ENCODE data around the gene KIF19. TPM values are rescaled to one million over a fixed set of nuclear protein-coding genes. Genes with fewer than 3 reads are reported as not detected.

Gene KIF19
- total and polyA plus RNA-seq, 2 of the 4 experiments (the other 2 are of a cell fraction): not detected

DNA sequence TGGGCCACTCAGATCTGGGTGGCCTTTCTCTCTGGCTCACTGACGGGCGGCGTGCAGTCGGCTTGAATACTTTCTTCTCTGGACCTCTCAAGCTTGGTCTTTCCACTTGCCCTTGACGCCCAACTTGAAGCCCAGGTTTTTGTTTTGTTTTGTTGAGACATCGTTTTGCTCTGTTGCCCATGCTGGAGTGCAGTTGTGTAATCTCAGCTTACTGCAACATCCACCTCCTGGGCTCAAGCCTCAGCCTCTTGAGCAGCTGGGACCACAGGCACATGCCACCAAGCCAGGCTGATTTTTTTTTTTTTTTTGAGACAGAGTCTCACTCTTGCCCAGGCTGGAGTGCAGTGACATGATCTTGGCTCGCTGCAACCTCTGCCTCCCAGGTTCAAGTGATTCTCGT, 22.7 kb upstream of the KIF19 start:
- Histone ChIP-seq H3K9me1 (ENCODE audit: insufficient read depth, low read length) (no peaks in the 10 kb centered on the region), H2BK120ac (ENCODE audit: low read depth, low read length) (no peak overlapping the region), H2BK5ac (ENCODE audit: low read depth, low read length, poor library complexity, severe bottlenecking) (no peak overlapping the region), H4K8ac (ENCODE audit: low read depth in 2 of 2, low read length in 2 of 2) (no peak overlapping the region), H3K14ac (replicated peaks; ENCODE audit: low read depth, low read length) (no peak overlapping the region), H2BK20ac (ENCODE audit: low read depth, low read length) (no peak overlapping the region), H3K79me1 (ENCODE audit: low read depth in 1 of 2, low read length in 2 of 2) (no peaks in the 10 kb centered on the region), H3K23ac (ENCODE audit: low read depth, low read length) (no peak overlapping the region), H4K5ac (ENCODE audit: low read depth, low read length) (no peak overlapping the region), H3K9ac (ENCODE audit: low read depth, low read length) (no peak overlapping the region), H3K4me1 (ENCODE audit: control insufficient read depth, insufficient read depth, low read length) (no peaks in the 10 kb centered on the region), H2AFZ (replicated peaks; ENCODE audit: low read length, poor library complexity) (no peak overlapping the region), H3K18ac (ENCODE audit: low read depth, low read length) (no peak overlapping the region), H2AK5ac (ENCODE audit: low read depth, low read length) (no peak overlapping the region), H3K4me2 (ENCODE audit: low read depth, low read length) (no peak overlapping the region), H3K56ac (ENCODE audit: extremely low read depth, insufficient read depth, low read length) (no peak overlapping the region), H3K27me3 (ENCODE audit: control insufficient read depth, insufficient read depth, low read length) (no peaks in the 10 kb centered on the region), H3K36me3 (ENCODE audit: control insufficient read depth, insufficient read depth, low read length) (no peaks in the 10 kb centered on the region), H3K4ac (ENCODE audit: low read depth, low read length) (no peak overlapping the region), H4K20me1 (ENCODE audit: insufficient read depth, low read length) (no peaks in the 10 kb centered on the region), H4K91ac (ENCODE audit: insufficient read depth, low read depth, low read length) (no peak overlapping the region), H3K9me3 (ENCODE audit: control insufficient read depth, insufficient read depth, low read length) (peaks cover 5% of the 10 kb centered on the region), H2BK15ac (ENCODE audit: low read depth, low read length) (no peak overlapping the region), H3K4me3 (ENCODE audit: insufficient read depth, low read depth, low read length) (no peak overlapping the region), H2AK9ac (replicated peaks; ENCODE audit: low read depth, low read length, poor library complexity) (no peak overlapping the region), H3K27ac (ENCODE audit: insufficient read depth, low read length) (no peak overlapping the region)
- ChIA-PET CTCF (interaction anchor here (0.7 kb wide), 1 partner anchor 837 kb away, joined by 7 read pairs; no protein-coding TSS in a partner anchor), POLR2A (ENCODE audit: unreplicated experiment) (no interaction called here)
- DNase-seq: no peak
- TF ChIP-seq CHD1 (IDR thresholded peaks at IDR 0.05; ENCODE audit: low read depth, low read length): no peak
- no peak for TF ChIP-seq SMC3 (IDR thresholded peaks at IDR 0.05; ENCODE audit: low read depth, low read length)
- TF ChIP-seq RCOR1 (IDR thresholded peaks at IDR 0.05; ENCODE audit: insufficient replicate concordance, low read length): no peak
- TF ChIP-seq, protein P1, sequence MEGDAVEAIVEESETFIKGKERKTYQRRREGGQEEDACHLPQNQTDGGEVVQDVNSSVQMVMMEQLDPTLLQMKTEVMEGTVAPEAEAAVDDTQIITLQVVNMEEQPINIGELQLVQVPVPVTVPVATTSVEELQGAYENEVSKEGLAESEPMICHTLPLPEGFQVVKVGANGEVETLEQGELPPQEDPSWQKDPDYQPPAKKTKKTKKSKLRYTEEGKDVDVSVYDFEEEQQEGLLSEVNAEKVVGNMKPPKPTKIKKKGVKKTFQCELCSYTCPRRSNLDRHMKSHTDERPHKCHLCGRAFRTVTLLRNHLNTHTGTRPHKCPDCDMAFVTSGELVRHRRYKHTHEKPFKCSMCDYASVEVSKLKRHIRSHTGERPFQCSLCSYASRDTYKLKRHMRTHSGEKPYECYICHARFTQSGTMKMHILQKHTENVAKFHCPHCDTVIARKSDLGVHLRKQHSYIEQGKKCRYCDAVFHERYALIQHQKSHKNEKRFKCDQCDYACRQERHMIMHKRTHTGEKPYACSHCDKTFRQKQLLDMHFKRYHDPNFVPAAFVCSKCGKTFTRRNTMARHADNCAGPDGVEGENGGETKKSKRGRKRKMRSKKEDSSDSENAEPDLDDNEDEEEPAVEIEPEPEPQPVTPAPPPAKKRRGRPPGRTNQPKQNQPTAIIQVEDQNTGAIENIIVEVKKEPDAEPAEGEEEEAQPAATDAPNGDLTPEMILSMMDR (conservative IDR thresholded peaks at IDR 0.05; ENCODE audit: low read depth, low read length): no peak
- no peak for TF ChIP-seq CEBPB (IDR thresholded peaks at IDR 0.05; ENCODE audit: low read depth, low read length)
- TF ChIP-seq RAD21 (IDR thresholded peaks at IDR 0.05; ENCODE audit: low read length): no peak
- no peak for TF ChIP-seq NFE2L2 (IDR thresholded peaks at IDR 0.05; ENCODE audit: low read depth, low read length)
- TF ChIP-seq POLR2A (IDR thresholded peaks at IDR 0.05; ENCODE audit: low read depth, low read length): no peak
- TF ChIP-seq FOS (IDR thresholded peaks at IDR 0.05; ENCODE audit: low read depth, low read length): no peak
- no peak for ATAC-seq (ENCODE audit: low read depth)
- BruUV-seq (replicated peaks): no TSS peak
- in situ Hi-C loops (cut with MboI; ENCODE audit: low sequenced_read_pairs) (no loop called here), intact Hi-C loops (cut with micrococcal nuclease) (no loop called here), dilution Hi-C loops (cut with HindIII; ENCODE audit: low sequenced_read_pairs, unreplicated experiment) (no loop called here)
- no CpG with 5 or more reads among the region's 8 CpGs for WGBS, 2 experiments (ENCODE audit: extremely low coverage in 2 of 2, insufficient read length in 1 of 2)
